Testis (tissue), 2 donors: ENCODE results near the gene SSC4D.

Experiments used
- POLR2A ChIP-seq: fragments of 450-650 bp; IDR thresholded peaks from one replicate; pipeline ENCODE4 v1.6.1; 2017; ENCODE audit warnings: antibody characterized with exemption, mild to moderate bottlenecking, moderate library complexity
- TF ChIP-seq, protein P1 (sequence below), 3 experiments: fragments of 450-650 bp in 2 of 3; fragments of 200-600 bp in 1 of 3; sonication (generic) in 1 of 3; IDR thresholded peaks; one replicate each; pipeline ENCODE4 v1.5.1; 2016 to 2019; ENCODE audit warnings: antibody characterized with exemption in 3 of 3, mild to moderate bottlenecking in 2 of 3, moderate library complexity in 1 of 3

DNA sequence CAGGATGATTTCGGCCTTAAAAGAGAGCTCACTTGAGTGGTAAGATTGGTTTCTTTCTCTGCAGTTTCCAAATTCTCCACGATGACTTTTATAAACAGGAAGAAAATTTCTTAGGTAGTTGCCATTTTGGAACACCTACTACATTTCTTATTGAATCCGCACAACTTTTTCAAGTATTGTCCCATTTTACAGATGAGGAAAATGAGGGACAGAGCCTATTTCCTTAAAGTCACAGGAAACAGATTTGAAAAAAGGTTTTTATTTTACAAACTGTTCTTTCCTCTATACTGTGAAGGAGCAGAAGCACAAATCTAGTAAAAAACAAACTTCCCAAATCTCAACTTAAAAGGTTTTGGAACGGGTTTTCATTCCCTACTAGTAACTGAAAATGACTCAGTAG lies 53.4 kb downstream of the SSC4D start:
- TF ChIP-seq POLR2A, result no peak
- TF ChIP-seq, protein P1, sequence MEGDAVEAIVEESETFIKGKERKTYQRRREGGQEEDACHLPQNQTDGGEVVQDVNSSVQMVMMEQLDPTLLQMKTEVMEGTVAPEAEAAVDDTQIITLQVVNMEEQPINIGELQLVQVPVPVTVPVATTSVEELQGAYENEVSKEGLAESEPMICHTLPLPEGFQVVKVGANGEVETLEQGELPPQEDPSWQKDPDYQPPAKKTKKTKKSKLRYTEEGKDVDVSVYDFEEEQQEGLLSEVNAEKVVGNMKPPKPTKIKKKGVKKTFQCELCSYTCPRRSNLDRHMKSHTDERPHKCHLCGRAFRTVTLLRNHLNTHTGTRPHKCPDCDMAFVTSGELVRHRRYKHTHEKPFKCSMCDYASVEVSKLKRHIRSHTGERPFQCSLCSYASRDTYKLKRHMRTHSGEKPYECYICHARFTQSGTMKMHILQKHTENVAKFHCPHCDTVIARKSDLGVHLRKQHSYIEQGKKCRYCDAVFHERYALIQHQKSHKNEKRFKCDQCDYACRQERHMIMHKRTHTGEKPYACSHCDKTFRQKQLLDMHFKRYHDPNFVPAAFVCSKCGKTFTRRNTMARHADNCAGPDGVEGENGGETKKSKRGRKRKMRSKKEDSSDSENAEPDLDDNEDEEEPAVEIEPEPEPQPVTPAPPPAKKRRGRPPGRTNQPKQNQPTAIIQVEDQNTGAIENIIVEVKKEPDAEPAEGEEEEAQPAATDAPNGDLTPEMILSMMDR (IDR thresholded peaks at IDR 0.05), result no peak
